ENCODE measurements around the gene JAKMIP1.

JAKMIP1 gene

DNA sequence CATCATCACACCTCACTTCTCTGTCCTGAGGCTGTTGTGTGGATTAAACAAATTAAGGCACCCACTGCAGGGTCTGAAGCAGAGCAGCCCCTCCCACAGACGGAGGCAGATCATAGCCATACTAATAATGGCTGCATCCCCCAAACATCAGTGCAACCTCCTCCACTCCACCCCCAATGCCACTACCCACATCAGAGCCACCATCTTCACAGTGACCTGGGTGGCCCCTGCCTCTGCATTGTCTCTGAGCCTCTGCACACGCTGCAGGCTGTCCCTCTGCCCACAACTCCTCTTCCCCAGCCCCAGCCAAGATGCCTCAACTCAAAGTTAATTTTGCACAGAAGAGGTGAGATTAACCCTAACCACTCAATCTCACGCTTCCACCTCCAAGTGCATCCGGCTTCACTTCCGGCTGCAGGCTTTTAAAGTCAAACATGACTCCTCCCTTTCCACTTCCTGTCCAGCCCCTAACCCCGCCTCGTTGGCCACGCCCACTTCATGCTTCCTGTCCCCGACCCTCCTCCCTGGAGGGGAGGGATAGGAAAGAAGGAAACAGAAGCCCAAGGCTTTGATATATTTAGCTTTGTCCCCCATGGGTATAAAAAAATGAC lies 22.7 kb downstream of the JAKMIP1 start:
- DNase-seq, result no peak

DNA sequence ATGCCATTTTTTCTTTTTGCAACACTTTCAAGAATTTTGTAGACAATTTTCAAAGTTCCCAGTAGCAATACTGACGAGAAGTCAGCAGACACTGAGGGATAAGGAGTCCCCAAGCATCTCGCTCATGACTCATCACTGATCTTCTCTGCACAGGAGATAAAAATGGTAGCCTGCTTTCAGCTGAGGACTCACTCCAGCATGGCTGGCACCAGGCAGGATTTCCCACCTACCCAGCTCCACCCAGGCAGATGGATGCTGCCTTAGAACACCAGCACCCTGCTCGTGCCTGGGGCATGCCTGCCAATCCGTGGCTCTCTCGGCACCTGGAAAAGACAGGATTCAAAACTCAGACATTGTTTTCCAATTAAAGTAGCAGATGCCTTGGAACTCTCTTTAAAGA lies 24.9 kb downstream of the JAKMIP1 start:
- DNase-seq, result no peak

DNA sequence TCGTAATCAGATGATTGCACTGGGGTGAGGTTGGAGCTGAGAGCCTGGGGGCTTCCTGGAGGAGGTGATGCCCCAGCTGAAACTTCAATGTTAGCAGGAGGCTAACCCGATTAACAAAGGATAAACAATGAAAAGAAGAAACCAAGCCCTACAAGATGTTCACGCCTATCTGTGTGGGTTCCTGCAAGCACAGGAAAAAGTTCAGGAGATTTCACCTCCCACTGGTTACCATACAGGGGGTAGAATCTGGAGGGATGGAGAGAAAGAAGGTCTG lies 27.5 kb downstream of the JAKMIP1 start:
- DNase-seq, result no peak

DNA sequence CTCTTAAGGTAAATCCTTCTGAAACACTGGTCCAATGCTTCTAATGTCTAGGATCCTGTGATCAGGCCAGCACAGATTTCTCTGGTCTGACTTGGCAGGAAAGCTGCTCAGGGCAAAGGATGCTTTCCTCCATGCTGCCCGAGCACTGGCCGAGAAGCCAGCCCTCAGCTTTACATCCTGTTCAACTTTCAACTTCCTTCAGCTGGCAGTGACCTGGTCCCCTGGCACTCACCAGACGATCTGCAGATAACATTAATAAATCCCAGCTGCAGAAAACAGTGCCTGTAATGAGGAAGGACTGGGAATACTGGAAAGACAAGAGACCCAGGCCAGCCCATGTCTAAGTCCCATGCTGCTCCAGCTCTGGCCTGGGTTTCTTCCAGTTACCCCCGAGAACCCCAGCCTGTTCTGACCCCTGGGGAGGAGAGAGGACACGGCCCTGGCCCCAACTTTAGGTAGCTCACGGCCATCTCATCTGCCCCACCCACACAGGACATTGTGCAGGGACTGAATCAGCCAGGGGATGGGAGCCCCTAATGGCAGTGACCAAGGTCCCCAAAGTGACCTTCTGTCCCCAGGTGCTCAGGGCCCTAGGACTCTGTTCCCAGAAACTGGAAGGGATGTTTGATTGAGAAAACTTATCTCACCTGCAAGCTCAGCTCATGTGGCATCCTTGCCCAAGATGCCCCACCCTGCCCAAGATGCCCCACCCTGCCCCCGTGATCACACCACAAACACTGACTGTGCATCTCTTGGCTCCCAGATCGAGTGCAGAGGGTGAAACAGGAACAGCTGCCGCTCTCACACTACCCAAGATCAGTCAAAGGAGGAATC lies 28.0 kb downstream of the JAKMIP1 start:
- DNase-seq, result no peak

DNA sequence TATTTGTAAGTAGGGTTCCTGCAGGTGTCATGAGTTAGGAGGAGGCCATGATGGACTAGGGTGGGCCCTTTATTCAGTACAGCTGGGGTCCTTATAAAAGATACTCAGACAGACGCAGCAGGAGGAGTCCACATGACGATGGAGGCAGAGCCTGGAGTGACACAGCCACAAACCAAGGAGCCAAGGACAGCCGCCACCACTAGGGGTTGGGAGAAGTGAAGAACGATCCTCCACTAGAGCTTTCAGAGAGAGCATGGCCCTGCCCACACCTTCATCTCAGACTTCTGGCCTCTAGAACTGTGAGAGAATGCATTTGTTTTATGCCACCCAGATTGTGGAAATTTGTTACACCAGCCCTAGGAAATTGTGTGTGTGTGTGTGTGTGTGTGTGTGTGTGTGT lies 31.1 kb downstream of the JAKMIP1 start:
- no peak for DNase-seq

DNA sequence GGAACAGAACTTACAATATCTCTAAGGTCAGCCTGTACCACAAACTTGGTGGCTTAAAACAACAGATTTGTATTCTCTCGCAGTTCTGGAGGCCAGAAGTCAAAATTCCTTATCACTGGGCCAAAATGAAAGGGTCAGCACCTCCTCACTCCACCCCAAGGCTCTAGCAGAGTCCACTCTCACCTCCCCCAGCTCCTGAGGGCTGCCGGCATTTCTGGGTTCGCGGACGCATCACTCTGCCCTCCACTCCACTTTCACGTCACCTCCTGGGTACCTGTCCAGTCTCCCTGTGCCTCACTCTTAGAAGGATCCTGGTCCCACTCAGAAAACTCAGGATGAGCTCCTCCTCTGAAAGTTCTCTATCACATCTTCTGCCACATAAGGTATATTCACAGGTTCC lies 34.6 kb downstream of the JAKMIP1 start:
- DNase-seq, result no peak

DNA sequence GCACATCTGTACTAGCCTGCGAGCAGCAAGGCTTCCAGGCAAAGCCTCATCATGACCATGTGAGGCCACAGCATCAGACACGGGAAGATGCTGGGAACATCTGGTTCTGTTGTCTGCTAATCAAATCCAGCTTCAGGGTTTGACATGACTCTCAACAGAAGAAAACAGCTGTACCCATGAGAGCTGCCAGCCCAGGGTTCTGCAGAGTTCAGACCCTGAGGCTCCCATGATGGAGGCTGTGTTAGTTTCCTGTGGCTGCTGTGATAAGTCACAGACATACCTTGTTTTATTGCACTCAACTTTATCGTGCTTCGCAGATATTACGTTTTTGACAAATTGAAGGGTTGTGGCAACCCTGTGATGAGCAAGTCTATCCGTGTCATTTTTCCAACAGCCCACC lies 37.5 kb downstream of the JAKMIP1 start:
- DNase-seq, result no peak

DNA sequence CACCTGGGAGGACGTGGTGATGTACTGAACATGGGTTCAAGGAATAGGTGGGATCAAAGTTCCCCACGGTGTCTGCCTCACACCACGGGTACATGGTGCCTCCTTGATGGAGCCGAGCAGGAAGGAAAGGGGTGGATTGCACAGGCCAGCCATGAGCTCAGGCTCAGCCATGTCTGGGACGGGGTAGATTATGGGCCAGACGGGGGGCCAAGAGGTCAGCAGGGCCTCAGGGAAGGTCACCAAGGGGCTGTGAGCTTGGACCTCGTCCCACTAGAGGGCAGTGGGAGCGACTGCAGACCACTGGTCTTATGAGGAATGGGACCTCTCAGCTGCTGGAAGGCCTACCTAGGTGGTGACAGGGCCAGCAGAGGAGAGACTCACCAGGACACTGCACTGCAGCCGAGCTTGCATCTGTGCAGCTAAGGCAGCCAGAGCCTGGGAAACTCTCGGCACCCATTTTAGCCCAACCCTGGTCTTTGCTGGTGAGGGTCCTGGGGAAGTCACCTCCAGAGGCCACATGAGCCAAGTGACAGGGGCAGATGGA lies 38.4 kb downstream of the JAKMIP1 start:
- DNase-seq, result no peak

DNA sequence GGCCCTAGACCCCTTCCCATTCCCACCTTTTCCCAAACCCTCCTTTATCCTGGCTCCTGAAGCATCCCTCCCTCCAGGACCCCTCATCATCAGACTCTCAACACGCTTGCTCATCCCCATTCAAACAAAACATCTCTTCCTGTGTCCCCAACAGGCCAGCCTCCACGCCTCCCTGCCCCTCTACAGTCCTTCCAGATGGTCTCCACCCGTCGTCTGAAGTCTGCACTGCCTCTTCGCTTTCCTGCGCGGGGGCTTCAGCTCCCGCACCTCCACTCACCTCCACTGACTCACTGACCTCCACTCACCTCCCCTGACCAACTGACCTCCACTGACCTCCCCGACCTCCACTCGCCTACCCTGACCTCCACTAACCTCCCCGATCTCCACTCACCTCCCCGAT lies 39.8 kb downstream of the JAKMIP1 start:
- no peak for DNase-seq

DNA sequence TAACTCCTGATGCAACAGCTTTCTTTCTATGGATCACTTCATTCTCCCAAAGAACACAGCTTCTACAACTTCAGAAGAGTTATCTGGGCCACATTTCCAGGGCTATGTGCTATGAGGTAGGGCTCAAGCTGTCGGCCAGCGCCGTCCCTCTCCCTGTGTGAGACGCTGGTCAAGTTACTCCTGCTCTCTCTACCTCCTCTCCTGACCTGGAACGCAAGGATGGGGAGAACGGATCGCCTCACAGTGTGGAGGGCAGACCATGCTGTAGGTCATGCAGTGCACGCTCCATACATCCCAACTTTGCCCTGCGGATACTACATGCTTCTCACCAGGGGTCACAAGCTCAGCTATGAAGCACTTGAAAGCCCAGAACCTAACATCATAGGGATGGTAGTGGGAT lies 42.4 kb downstream of the JAKMIP1 start:
- no peak for DNase-seq

DNA sequence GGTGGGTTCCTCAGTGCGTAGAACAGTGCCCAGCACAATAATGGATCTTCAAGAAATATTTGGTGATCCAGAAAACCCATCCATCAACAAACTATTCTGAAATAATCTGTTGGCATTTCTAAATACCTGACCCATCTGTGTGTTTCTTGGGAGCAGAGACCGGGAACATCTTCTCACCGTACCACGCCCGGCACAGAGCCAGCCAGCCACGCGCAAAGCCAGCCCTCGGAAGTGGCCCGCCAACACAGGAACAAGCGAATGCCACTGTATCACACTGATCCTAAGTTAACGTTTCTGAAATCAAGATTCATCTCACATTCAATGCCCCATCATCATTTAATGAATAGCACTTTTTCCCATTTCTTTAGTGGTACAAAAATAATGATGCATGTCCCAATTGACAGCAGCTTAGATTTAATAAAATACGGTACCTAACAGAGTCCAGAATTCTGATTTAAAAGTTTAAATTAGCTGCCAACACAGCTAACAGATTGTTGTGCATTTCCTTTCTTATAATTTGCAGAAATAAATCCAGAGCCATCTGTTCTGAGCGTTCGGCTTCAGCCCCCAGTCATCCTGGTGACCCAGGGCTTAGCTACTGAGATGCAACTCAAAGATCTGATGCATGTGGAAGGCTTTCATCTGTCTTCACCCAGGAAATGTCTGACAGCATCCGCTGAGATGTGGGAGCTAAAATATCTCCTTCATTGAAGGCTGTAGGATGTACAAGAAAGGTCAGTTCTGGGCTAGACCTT lies 44.2 kb downstream of the JAKMIP1 start:
- no peak for DNase-seq

DNA sequence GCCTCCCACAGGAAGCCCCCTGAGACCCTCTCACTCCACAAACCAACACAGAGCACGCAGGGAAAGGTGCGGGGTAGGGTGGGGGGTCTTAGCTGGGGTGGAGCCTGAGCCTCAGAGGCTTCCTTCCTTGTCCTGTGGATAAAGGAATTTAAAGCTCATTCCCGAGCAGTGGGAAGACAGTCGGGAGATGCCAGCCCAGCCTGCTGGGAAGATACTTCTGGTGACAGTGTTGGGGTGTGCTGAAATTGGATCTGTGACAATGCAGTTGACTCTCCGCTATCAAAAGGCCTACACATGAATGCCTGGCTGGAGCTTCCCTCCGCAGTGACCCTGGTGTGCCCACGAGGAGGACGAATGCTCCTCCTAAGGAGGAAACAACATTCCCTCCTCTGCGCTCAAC lies 45.5 kb downstream of the JAKMIP1 start:
- DNase-seq, result no peak

DNA sequence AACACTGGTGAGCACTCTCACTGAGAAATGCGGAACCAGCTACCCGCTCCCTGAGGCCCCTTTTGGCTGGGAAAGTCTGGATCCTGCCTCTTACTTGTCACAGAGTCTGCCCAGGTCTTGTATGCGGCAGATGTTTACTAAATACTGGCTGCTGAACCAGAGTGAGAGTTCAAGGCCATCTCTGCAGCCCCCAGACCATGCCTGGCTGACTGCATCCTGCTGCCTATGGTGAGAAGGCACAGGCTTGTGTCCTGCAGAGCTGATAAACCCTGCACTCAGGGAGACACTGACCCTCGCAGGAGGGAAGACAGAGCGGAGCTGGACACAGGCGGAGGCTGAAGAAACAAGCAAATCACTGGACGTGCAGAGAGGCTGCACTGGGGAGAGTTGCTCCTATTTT lies 46.5 kb downstream of the JAKMIP1 start:
- DNase-seq, result no peak

DNA sequence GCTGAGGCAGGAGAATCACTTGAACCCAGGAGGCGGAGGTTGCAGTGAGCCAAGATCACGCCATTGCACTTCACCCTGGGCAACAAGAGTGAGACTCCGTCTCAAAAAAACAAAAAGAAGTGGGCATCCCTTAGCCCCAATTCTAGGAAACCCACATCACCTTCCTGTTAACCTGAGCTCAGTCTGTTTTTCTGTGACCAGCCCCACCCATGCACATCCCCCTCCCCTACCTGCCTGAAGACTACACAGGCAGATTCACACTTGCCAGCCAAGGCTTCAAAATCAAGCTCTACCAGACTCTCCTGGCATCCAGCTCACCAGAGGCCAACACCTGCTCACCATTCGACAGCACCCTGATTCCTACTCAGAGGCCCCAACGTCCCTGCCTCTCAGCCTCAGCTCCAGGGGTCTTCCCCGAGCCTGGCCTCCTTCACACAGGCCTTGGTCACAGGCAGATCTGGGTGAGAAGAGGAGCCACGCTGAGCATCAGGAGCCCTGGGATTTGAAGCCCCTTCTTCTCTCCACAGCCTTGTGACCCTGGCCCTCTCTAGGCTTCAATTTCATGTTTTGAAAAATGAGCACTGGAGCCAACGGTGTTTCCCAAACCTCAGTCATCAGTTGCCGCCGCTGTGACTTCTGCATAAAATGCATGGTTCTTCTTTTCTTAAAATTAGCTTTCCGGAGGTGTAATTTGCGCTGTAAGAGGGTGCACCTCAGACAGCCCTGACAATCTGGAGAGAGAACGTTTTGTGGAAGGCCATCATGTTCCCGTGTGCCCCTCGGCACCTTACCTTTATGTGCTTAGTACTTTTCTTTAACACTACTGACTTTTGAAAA lies 47.3 kb downstream of the JAKMIP1 start:
- no peak for DNase-seq

DNA sequence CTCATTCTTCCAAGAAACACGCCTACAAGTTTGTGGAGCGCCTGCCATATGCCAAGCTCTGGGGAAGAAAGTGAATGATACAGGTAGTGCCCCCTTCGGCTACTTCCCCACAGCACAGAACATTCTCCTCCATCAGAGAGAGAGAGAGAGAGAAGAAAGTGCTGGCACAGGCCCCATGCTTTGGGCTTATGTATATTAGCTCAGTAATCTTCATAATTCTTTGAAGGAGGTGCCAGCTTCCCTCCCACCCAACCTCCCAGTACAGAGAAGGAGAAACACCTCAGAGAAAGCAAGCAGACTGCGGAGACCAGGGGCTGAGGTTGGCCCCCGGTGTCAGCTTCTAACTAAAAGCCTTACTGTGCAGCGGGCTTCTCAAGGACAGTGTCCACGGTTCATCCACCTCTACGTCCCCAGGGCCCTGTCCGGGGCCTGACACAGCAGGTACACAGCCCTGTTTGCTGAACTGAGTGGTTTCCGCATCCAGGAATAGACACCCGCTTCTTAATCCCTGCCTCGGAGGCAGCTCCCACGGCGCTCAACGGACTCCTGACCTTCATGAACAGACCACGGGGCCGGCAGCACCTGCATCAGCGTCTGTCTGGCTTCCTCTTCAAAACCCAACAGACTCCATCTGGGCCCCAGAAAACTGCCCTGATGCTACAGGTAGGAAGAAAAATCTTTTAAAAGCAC lies 50.2 kb downstream of the JAKMIP1 start:
- no peak for DNase-seq

DNA sequence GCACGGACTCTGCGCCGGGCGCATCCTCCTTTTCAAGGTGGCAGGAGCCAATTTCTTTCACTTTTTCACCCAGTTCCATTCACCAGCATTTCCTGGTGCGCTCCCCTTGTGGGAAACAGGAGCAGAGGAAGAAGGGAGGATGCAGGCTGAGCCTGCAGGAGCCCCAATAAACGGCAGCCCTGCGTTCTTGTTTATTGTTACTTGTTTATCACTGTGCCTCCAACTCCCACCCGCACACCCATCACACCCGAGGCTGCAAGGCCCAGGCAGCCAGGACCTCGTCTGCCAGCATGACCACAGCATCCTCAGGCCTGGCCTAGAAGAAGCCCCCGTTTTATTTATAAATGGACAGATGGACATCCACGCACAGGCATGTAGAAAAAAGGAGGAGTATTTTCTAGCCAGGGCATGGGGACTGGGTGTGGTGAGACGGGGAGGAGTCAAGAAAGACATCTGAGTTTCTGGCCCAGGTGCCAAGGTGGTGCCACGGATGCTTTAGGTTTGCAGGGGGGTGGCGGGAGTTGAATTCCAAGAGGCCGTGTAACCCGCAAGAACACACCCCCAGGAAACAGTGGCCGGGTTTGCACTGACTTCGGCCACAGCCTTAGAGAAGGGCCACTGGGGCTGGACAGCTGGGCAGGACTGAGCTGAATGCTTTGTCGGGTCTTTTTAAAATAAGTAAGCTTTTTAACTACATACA lies 51.7 kb downstream of the JAKMIP1 start:
- DNase-seq, result no peak

DNA sequence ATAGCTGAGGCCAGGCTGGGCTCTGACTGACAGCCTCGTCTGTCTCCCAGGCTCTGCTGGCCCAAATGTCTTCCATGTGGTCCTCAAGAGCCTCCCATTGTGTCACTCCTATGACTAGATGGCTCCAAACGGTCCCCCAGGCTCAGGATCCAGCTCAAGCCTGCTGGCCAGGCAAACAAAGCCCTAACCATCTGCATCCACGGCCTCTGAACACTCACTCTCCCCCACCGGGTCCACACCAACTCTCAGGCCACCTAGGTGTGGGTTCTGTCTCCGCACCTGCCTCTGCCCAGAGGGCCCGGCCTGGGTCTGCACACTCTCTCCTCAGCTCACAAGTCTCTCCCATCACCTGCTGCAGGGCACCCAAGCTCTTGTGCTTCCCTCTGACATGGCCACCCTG lies 52.9 kb downstream of the JAKMIP1 start:
- DNase-seq, result no peak

DNA sequence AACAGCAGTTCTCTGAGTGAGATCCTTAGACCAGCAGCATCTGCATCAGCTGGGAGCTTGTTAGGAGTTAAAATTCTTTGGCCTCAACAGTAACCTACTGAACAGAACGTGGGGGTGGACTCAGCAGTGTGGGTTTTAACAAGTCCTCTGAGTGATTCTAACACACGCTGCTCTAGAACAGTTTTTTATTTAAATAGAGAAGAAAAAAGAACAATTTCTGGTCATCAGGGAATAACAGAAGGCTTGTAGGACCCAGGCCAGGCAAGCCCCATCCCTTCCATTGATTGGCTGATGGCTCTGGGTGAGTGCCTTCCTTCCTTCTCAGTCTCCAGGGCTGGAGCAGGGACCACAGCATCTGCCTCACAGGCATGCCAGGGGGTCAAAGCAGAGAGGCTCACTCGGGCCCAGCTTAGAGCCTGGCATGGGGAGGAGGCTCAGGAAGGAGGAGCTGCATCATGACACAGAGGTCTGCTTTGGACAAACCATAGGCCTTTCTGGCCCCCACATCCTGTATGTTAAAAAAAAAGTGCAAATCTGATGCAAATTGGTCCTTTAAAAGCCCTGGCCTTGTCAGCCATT lies 56.7 kb downstream of the JAKMIP1 start:
- DNase-seq, result no peak

DNA sequence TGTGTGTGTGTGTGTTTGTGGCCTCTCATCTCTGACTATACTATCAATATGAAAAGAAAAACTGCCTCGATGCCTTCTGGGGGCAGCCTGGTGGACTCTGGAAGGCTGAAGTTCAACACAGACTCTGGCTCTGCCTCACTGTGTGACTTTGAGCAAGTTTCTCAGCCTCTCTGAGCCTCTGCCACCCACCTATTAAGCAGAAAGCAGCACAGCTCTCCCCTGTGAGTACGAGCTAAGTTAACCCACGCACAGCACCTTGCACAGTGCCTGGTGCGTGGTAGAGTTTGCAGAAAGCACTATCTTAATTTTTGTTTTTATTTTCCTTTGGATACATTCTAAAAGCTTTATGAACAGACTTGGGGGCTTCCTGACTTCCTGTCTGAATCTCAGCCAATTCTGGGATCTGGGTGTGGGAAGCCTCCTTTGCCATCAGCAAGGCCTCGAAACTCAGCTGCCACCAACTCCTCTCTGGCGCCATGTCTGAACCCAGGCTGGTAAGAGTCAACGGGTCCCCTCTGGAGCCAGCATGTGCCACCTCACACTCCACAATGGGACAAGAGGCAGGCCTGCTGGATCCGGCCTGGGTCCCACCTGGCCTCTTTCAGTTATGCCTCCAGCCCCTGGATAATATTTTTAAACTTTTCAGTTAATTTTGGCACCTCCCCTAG lies 57.3 kb downstream of the JAKMIP1 start:
- DNase-seq, result no peak

DNA sequence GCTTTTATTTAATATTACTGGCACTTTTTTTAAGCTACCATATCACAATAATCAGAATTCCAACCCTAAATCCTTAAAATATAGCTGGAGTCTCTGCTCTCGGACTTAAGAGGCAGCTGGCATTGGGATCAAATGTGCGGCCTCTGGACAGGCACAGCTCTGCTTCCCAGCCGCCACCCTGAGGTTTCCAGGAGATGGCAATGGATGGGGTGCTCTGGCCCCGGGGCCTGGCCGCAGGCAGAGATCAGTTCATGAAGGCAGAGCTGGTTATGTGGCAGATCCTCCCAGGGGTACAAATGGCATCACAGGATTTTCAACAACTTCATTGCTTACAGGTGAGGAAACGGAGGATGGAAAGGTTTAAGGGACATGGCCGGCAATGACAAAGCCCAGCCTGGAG lies 57.8 kb downstream of the JAKMIP1 start:
- no peak for DNase-seq

DNA sequence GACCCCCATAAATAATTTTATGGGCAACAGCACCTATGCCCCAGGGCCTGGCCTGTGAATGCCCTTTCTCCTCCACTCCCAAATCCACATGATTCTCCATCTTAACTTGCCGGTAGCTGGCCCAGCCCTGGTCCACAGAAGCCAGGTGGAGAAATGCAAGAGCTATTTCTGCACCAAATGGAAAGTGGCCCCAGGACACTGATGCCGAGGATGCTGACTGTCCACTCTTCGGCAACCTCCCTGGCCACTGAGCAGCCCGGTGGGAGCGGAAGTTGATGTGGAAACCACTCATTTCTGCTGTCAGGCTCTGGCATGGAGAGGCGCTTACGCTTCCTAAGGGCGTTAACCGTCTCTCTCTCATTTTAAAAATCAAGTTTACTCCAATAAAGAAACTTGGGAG lies 58.8 kb downstream of the JAKMIP1 start:
- no peak for DNase-seq
